Measurements from ENCODE around the gene GADD45B. TPM values are rescaled to one million over a fixed set of nuclear protein-coding genes. Genes with fewer than 3 reads are reported as not detected.

Gene GADD45B
- total RNA-seq, 4 donors from 2014 or later = 148 to 250 (median 195) TPM

DNA sequence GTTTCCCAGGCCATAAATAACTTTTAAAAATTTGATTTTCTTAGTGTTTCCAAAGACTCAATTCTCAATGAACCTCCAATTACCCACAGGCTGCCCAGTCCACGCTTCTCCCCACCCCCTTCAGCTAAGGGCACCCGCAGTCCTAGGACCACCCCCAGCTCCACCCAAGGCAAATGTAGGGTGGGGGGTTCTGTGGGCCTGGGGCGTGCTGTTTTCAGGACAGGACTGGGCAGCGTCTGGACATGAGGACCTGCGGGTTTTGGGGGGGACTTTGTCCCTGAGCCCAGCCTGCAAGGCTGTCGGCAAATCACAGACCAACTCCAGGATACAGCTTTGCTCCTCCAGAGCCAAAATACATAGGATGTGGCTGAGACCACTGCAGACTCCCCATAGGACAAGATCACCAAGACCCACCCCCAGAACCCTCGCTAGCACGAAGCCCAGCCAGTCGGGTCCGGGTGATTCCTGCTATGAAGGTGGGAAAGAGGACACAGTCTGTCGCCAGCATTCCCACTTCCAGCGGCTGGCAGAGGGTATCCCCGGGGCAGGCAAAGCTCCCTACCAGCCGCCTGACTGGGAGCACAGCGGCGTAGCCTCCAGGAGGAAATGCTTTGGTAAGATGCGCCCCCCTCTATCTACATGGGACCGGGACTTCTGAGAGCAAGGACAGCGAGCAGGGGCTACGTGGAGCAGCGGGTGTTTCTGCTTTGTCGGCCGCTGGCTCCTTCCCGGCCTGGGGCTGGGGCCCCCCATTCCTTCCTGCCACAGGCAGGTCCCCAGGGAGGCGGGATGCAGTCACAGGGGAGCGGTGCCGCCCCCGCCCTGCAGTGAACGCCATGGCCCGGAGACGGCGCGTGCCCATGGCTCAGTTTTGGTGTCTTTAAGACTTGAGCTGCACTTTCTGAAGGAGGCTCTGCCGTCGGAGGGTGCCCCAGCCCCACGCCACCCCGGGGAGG is 46.9 kb upstream of the GADD45B start:
- DNase-seq = no peak
- Histone ChIP-seq H3K9me3 (no peaks in the 10 kb centered on the region), H3K27ac (no peak overlapping the region), H3K36me3 (peaks cover 0 to 18% of the 10 kb centered on the region in 2 donors), H3K4me1 (peaks cover 12 to 23% of the 10 kb centered on the region in 2 donors), H3K27me3 (no peaks in the 10 kb centered on the region), H3K4me3 (replicated peaks in 1 of 3) (no peak overlapping the region)
- TF ChIP-seq POLR2A (IDR thresholded peaks at IDR 0.05) = no peak
- 69 to 79% methylated on average over 15 to 18 of the region's 37 CpGs for WGBS, 2 donors
- intact Hi-C loops (cut with DNase I) = no loop called here

DNA sequence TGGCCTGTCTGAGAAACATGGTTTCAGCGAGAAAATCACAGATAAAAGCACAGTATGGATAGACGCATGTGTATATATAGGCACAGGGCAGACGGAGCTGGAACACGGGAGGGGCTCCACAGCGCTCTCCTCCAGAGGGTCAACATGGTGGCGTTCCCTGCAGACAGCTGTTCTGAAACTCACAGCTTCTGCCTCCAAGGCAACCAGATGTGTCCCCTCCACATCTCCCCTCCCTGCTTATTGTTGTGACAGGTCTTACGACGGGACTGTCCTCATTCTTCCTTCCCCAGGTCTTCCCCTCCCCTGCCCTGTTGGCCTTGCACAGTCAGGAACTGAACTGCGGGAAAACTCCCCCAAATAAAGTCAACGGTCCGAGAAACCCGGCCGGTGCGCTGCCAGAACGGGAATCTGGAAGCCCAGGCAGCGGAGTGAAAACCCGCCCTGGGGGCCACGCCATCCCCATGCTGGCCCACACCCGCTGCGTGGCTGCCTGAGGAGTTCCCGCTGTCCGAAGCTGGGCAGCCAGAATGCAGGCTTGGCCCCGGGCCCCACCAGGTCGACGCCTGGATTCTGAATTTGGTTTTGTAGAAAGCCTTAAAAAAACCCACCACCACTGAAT is 45.9 kb upstream of the GADD45B start:
- no peaks in the 10 kb centered on the region for H3K27me3 ChIP-seq
- WGBS, 2 donors = 87 to 88% methylated on average over 18 to 25 of the region's 25 CpGs
- intact Hi-C loops (cut with DNase I) = no loop called here

DNA sequence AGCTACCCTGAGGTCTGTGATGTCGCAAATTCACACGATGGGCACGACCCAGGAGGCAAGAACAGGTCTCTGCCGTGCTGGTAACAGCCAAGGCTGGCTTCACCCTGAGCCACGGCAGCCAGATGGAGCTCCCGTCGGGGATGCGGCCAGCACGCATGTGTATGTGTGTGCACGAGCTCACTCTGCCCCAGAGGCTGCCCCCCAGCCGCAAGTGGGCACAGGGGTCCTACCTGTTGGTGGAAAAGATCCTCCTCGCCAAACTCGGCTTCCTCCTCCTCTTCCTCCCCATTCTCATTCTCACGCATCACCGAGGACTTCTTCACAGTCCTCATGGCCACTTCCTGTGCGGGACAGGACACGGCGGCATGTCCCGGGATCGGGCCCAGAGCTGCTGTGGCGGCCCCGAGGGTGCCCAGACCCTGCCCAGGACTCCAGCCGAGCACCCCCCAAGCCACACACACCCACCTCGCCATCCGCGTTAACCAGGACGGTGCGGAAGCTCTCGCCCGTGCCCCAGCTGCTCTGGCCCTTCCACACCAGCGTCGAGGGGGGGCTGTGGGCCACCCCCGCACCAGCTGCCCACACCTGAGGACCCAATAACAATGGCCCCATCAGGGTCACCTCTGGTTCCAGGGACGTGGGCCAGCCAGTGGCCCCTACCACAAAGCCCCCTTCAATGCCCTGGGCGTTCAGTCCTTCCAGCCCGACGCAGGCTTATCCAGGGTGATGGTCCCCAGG is 44.4 kb upstream of the GADD45B start:
- H3K36me3 ChIP-seq = peaks cover 0 to 23% of the 10 kb centered on the region in 2 donors
- TF ChIP-seq POLR2A (IDR thresholded peaks at IDR 0.05) = no peak
- TF ChIP-seq, protein P1, sequence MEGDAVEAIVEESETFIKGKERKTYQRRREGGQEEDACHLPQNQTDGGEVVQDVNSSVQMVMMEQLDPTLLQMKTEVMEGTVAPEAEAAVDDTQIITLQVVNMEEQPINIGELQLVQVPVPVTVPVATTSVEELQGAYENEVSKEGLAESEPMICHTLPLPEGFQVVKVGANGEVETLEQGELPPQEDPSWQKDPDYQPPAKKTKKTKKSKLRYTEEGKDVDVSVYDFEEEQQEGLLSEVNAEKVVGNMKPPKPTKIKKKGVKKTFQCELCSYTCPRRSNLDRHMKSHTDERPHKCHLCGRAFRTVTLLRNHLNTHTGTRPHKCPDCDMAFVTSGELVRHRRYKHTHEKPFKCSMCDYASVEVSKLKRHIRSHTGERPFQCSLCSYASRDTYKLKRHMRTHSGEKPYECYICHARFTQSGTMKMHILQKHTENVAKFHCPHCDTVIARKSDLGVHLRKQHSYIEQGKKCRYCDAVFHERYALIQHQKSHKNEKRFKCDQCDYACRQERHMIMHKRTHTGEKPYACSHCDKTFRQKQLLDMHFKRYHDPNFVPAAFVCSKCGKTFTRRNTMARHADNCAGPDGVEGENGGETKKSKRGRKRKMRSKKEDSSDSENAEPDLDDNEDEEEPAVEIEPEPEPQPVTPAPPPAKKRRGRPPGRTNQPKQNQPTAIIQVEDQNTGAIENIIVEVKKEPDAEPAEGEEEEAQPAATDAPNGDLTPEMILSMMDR (IDR thresholded peaks at IDR 0.05) = no peak

More for the DNA sequence above, 45.9 kb upstream of the GADD45B start:
- Histone ChIP-seq H3K27ac (no peak overlapping the region), H3K9me3 (no peaks in the 10 kb centered on the region), H3K36me3 (peaks cover 0 to 26% of the 10 kb centered on the region in 2 donors), H3K4me3 (replicated peaks in 1 of 3) (no peak overlapping the region), H3K4me1 (peaks cover 12 to 23% of the 10 kb centered on the region in 2 donors)
- TF ChIP-seq, protein P1 (IDR thresholded peaks at IDR 0.05) = no peak
- TF ChIP-seq POLR2A (IDR thresholded peaks at IDR 0.05) = no peak
- no peak for DNase-seq

DNA sequence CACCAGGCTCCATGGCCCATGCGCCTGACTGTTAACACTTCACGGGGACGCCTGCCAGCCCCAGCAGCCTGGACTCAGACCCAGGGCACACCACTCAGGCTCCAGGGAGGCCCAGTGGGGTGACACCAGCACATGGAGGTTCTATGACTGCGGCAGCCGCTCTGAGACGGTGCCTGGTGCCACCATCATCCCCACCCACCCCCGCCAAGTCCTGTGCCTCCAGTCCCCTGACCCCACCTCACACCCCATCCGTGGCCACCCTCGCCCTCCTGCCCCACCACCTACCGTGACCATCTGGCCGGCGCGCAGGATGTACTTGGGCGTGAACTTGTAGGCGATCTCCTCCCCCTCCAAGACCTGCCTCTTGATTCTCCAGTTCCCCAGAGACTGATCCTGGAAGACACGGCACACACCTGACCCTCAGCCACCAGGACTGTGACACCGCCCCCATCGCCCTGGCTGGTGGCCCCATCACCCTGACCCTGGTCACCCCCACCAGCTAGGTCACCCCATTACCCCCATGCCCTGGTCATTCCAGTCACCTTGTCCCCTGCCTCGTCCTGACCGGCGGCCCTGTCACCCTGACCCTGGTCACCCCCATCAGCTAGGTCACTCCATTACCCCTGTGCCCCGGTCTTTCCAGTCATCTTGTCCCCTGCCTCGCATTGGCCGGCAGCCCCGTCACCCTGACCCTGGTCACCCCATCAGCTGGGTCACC is 43.6 kb upstream of the GADD45B start:
- Histone ChIP-seq H3K9me3 (no peaks in the 10 kb centered on the region), H3K36me3 (peaks cover 0 to 24% of the 10 kb centered on the region in 2 donors), H3K27me3 (no peaks in the 10 kb centered on the region), H3K27ac (no peak overlapping the region), H3K4me3 (replicated peaks in 1 of 3) (no peak overlapping the region), H3K4me1 (peaks cover 0 to 5% of the 10 kb centered on the region in 2 donors)
- no peak for DNase-seq
- WGBS, 2 donors = 97 to 99% methylated on average over 21 to 24 of the region's 25 CpGs
- TF ChIP-seq, protein P1 (IDR thresholded peaks at IDR 0.05) = no peak
- TF ChIP-seq POLR2A (IDR thresholded peaks at IDR 0.05) = no peak
- intact Hi-C loops (cut with DNase I) = no loop called here

More for the DNA sequence above, 44.4 kb upstream of the GADD45B start:
- H3K4me3 ChIP-seq (replicated peaks in 1 of 3) = no peak overlapping the region
- H3K4me1 ChIP-seq = peaks cover 7 to 10% of the 10 kb centered on the region in 2 donors
- intact Hi-C loops (cut with DNase I) = no loop called here
- WGBS, 2 donors = 93 to 96% methylated on average over 21 to 37 of the region's 37 CpGs
- no peak overlapping the region for H3K27ac ChIP-seq
- no peaks in the 10 kb centered on the region for H3K27me3 ChIP-seq
- no peak for DNase-seq
- H3K9me3 ChIP-seq = no peaks in the 10 kb centered on the region

DNA sequence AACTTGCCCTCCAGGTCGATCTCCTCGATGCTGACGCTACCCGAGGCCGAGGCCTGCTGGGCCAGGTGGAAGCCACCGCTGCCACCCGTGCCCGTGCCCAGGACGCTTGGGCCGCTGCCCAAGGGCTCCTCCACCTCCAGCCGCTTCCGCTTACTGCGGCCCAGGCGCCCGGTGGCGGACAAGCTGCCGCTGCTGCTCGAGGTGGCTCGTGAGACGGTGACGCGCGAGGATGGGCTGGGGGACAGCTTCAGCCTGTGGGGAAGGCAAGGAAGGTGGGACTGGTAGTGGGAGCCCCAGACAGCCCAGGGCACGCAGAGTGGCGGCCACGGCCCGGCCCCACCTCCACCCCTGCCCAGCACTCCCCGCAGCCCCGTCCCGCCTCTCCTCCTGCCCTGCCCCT is 42.1 kb upstream of the GADD45B start:
- 97 to 98% methylated on average over 24 of the region's 30 CpGs for WGBS, 2 donors

More for the DNA sequence above, 42.1 kb upstream of the GADD45B start:
- DNase-seq = no peak
- Histone ChIP-seq H3K4me1 (no peaks in the 10 kb centered on the region), H3K36me3 (peaks cover 0 to 31% of the 10 kb centered on the region in 2 donors), H3K4me3 (replicated peaks in 1 of 3) (no peak overlapping the region), H3K27me3 (no peaks in the 10 kb centered on the region), H3K27ac (no peak overlapping the region), H3K9me3 (no peaks in the 10 kb centered on the region)
- TF ChIP-seq, protein P1 (IDR thresholded peaks at IDR 0.05) = no peak
- intact Hi-C loops (cut with DNase I) = no loop called here

All from thyroid gland (tissue), 4 donors.